ENCODE measurements around the gene PSMA2. TPM values are rescaled to one million over a fixed set of nuclear protein-coding genes. Genes with fewer than 3 reads are reported as not detected.

Gene PSMA2
- total and polyA plus RNA-seq, 2 experiments from 2014 or later, result 118 to 213 TPM

DNA sequence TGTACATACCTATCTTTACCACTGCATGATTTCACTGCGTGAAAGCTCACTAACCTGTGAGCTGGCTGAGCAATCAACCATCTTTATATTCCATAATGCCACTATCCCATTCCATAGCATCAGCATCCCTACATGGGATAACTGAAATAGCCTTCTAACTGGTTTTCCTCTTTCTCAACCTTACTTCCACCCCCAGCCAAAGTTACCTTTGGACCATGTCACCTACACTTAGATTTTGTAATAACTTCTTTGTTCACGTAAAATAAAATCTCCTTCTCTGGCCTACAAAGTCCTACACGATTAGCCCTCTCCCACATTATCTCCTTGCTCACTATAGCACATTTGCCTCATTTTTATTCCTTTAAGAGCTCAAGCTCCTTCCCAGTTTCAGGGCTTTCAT lies 2.5 kb downstream of the PSMA2 start:
- H3K79me2 ChIP-seq, result peaks cover 81% of the 10 kb centered on the region
- peaks cover 16% of the 10 kb centered on the region for H3K4me1 ChIP-seq (ENCODE audit: insufficient read depth)
- TF ChIP-seq EZH2phosphoT487 (IDR thresholded peaks at IDR 0.05; ENCODE audit: low read depth, severe bottlenecking, unreplicated experiment) (no peak), EZH2 (IDR thresholded peaks at IDR 0.05; ENCODE audit: borderline replicate concordance) (no peak)
- TF ChIP-seq, protein P1, sequence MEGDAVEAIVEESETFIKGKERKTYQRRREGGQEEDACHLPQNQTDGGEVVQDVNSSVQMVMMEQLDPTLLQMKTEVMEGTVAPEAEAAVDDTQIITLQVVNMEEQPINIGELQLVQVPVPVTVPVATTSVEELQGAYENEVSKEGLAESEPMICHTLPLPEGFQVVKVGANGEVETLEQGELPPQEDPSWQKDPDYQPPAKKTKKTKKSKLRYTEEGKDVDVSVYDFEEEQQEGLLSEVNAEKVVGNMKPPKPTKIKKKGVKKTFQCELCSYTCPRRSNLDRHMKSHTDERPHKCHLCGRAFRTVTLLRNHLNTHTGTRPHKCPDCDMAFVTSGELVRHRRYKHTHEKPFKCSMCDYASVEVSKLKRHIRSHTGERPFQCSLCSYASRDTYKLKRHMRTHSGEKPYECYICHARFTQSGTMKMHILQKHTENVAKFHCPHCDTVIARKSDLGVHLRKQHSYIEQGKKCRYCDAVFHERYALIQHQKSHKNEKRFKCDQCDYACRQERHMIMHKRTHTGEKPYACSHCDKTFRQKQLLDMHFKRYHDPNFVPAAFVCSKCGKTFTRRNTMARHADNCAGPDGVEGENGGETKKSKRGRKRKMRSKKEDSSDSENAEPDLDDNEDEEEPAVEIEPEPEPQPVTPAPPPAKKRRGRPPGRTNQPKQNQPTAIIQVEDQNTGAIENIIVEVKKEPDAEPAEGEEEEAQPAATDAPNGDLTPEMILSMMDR (IDR thresholded peaks at IDR 0.05; ENCODE audit: poor library complexity), result no peak
- no peaks in the 10 kb centered on the region for H3K36me3 ChIP-seq (replicated peaks; ENCODE audit: insufficient read depth, low read depth)
- DNase-seq (ENCODE audit: low spot score), result no peak
- H2AFZ ChIP-seq, result no peak overlapping the region
- H3K4me3 ChIP-seq, result no peak overlapping the region
- no peaks in the 10 kb centered on the region for H3K9me3 ChIP-seq (ENCODE audit: low read depth)
- H4K20me1 ChIP-seq (ENCODE audit: insufficient read depth, poor library complexity, severe bottlenecking), result peaks cover 38% of the 10 kb centered on the region
- peak overlapping the region; percentile 78 for H3K4me2 ChIP-seq
- no peaks in the 10 kb centered on the region for H3K27me3 ChIP-seq
- no peak overlapping the region for H3K27ac ChIP-seq
- H3K9me2 ChIP-seq (replicated peaks; ENCODE audit: insufficient read depth), result no peaks in the 10 kb centered on the region
- WGBS (ENCODE audit: low lambda C conversion rate, missing lambda C conversion rate), result 63% methylated on average over 3 of the region's 3 CpGs

DNA sequence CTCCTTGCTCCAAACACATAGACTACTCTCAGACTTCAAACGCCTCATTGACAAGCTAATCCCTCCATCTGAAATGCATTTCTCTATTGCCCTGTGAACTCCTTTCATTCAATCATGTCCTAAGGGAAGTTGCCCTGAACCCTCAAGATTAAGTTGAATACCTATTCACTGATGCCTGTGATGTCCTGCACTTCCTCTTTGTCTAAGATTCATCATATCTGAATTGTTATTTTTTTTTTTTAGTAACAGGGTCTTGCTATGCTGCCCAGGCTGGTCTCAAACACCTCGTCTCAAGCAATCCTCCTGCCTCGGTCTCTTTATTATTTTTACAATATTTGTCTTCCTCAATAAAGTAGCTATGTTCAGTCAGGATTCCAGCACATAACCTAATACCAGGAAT lies 3.2 kb downstream of the PSMA2 start:
- Histone ChIP-seq H3K4me3 (no peak overlapping the region), H3K27me3 (no peaks in the 10 kb centered on the region), H4K20me1 (ENCODE audit: insufficient read depth, poor library complexity, severe bottlenecking) (peaks cover 38% of the 10 kb centered on the region), H2AFZ (no peak overlapping the region), H3K36me3 (replicated peaks; ENCODE audit: insufficient read depth, low read depth) (no peaks in the 10 kb centered on the region), H3K4me1 (ENCODE audit: insufficient read depth) (peaks cover 15% of the 10 kb centered on the region), H3K9me2 (replicated peaks; ENCODE audit: insufficient read depth) (no peaks in the 10 kb centered on the region), H3K27ac (no peak overlapping the region), H3K79me2 (peaks cover 75% of the 10 kb centered on the region), H3K9me3 (ENCODE audit: low read depth) (no peaks in the 10 kb centered on the region), H3K4me2 (peak overlapping the region; percentile 7)
- WGBS (ENCODE audit: low lambda C conversion rate, missing lambda C conversion rate), result 94% methylated on average over 2 of the region's 3 CpGs
- DNase-seq (ENCODE audit: low spot score), result no peak
- TF ChIP-seq EZH2 (IDR thresholded peaks at IDR 0.05; ENCODE audit: borderline replicate concordance) (no peak), EZH2phosphoT487 (IDR thresholded peaks at IDR 0.05; ENCODE audit: low read depth, severe bottlenecking, unreplicated experiment) (no peak)
- TF ChIP-seq, protein P1 (IDR thresholded peaks at IDR 0.05; ENCODE audit: poor library complexity), result no peak

- H3K9me2 ChIP-seq (replicated peaks; ENCODE audit: insufficient read depth), result no peaks in the 10 kb centered on the region
- H3K27ac ChIP-seq, result no peak overlapping the region
- DNase-seq (ENCODE audit: low spot score), result no peak
- H3K27me3 ChIP-seq, result no peaks in the 10 kb centered on the region
- H2AFZ ChIP-seq, result no peak overlapping the region
- H3K79me2 ChIP-seq, result peaks cover 58% of the 10 kb centered on the region
- H3K4me3 ChIP-seq, result no peak overlapping the region
- H3K9me3 ChIP-seq (ENCODE audit: low read depth), result no peaks in the 10 kb centered on the region
- peaks cover 10% of the 10 kb centered on the region for H3K4me1 ChIP-seq (ENCODE audit: insufficient read depth)
- peaks cover 8% of the 10 kb centered on the region for H3K36me3 ChIP-seq (replicated peaks; ENCODE audit: insufficient read depth, low read depth)
- WGBS (ENCODE audit: low lambda C conversion rate, missing lambda C conversion rate), result 95% methylated on average over 5 of the region's 5 CpGs
- H3K4me2 ChIP-seq, result no peak overlapping the region
- peaks cover 34% of the 10 kb centered on the region for H4K20me1 ChIP-seq (ENCODE audit: insufficient read depth, poor library complexity, severe bottlenecking)
- TF ChIP-seq EZH2phosphoT487 (IDR thresholded peaks at IDR 0.05; ENCODE audit: low read depth, severe bottlenecking, unreplicated experiment), result no peak
- no peak for TF ChIP-seq EZH2 (IDR thresholded peaks at IDR 0.05; ENCODE audit: borderline replicate concordance)
- TF ChIP-seq, protein P1 (IDR thresholded peaks at IDR 0.05; ENCODE audit: poor library complexity), result no peak
Observed at GRCh38 chr7:42926204-42926603, 5.8 kb downstream of the PSMA2 start.

DNA sequence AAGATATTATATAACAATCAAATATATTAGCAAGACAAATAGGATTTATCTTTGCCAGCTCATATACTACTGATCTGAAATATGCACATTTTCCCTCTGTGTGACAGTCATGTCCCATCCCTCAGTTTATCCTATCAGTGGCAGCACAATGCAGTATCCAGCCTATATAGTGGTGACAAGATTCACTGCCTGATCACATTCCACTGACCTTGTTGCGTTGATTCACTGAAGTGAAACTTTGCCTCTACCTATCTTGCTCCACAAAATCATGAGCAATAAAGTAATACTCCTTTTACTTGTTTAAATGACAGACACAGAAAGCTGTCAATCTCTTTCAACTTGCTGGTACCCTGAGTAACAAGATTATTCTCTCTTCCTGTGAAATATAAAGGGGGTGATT lies 6.3 kb downstream of the PSMA2 start:
- Histone ChIP-seq H3K27me3 (no peaks in the 10 kb centered on the region), H2AFZ (no peak overlapping the region), H3K79me2 (peaks cover 52% of the 10 kb centered on the region), H3K27ac (no peak overlapping the region), H3K9me2 (replicated peaks; ENCODE audit: insufficient read depth) (no peaks in the 10 kb centered on the region), H3K4me2 (no peak overlapping the region), H3K4me3 (no peak overlapping the region), H3K9me3 (ENCODE audit: low read depth) (no peaks in the 10 kb centered on the region), H3K36me3 (replicated peaks; ENCODE audit: insufficient read depth, low read depth) (peaks cover 10% of the 10 kb centered on the region), H4K20me1 (ENCODE audit: insufficient read depth, poor library complexity, severe bottlenecking) (peaks cover 33% of the 10 kb centered on the region), H3K4me1 (ENCODE audit: insufficient read depth) (peaks cover 7% of the 10 kb centered on the region)
- no peak for TF ChIP-seq EZH2phosphoT487 (IDR thresholded peaks at IDR 0.05; ENCODE audit: low read depth, severe bottlenecking, unreplicated experiment)
- TF ChIP-seq, protein P1 (IDR thresholded peaks at IDR 0.05; ENCODE audit: poor library complexity), result no peak
- no peak for TF ChIP-seq EZH2 (IDR thresholded peaks at IDR 0.05; ENCODE audit: borderline replicate concordance)
- WGBS (ENCODE audit: low lambda C conversion rate, missing lambda C conversion rate), result 97% methylated on average over 1 of the region's 1 CpG
- DNase-seq (ENCODE audit: low spot score), result no peak
